Fibroblast of lung (primary cell): ENCODE results near the gene TIGD6.

ENCODE experiments used
- CTCF ChIP-seq, 2 donors: IDR thresholded peaks in 1 of 2; conservative IDR thresholded peaks in 1 of 2; 1 replicate in 1 of 2; 2 replicates in 1 of 2; pipeline ENCODE4 v1.5.1; 2011 to 2012; ENCODE audit warnings: low read length in 2 of 2, control low read depth in 1 of 2, inconsistent platforms in 1 of 2, low read depth in 1 of 2, mild to moderate bottlenecking in 1 of 2
- EZH2 ChIP-seq: IDR thresholded peaks from 2 replicates; pipeline ENCODE4 v1.5.1; 2012; ENCODE audit warnings: low read length, control low read depth, mild to moderate bottlenecking; ENCODE audit errors: missing control alignments

DNA sequence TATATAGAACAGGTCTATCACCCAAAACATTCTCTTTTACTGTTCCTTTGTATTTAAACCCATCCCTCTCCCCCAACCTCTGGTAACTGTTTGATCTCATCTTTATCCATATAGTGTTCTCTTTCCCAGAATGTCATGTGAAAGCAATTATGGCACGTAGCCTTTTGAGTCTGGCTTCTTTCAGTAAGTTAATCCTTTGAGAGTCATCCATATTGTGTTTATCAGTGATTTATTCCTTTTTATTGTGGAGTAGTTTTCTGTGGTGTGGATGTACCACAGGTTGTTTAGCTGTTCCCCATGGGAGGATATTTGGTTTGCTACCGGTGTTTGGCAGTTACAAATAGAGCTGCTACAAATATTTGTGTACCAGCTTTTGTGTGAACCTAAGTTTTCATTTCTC lies 38.1 kb upstream of the TIGD6 start:
- TF ChIP-seq CTCF (conservative IDR thresholded peaks at IDR 0.05 in 1 of 2, IDR thresholded peaks at IDR 0.05 in 1 of 2; ENCODE audit: low read depth in 1 of 2, low read length in 2 of 2) = no peak
- no peak for TF ChIP-seq EZH2
